D341Med (cell line): ENCODE data around the gene SEMA6A.
A peak's percentile ranks its signal among the peaks of the same experiment; 100 is the strongest.

Experiments used
- DNase-seq: peaks from one replicate; pipeline ENCODE4 v3.0.0; 2012; ENCODE audit warnings: low spot score

The SEMA6A gene, protein sequence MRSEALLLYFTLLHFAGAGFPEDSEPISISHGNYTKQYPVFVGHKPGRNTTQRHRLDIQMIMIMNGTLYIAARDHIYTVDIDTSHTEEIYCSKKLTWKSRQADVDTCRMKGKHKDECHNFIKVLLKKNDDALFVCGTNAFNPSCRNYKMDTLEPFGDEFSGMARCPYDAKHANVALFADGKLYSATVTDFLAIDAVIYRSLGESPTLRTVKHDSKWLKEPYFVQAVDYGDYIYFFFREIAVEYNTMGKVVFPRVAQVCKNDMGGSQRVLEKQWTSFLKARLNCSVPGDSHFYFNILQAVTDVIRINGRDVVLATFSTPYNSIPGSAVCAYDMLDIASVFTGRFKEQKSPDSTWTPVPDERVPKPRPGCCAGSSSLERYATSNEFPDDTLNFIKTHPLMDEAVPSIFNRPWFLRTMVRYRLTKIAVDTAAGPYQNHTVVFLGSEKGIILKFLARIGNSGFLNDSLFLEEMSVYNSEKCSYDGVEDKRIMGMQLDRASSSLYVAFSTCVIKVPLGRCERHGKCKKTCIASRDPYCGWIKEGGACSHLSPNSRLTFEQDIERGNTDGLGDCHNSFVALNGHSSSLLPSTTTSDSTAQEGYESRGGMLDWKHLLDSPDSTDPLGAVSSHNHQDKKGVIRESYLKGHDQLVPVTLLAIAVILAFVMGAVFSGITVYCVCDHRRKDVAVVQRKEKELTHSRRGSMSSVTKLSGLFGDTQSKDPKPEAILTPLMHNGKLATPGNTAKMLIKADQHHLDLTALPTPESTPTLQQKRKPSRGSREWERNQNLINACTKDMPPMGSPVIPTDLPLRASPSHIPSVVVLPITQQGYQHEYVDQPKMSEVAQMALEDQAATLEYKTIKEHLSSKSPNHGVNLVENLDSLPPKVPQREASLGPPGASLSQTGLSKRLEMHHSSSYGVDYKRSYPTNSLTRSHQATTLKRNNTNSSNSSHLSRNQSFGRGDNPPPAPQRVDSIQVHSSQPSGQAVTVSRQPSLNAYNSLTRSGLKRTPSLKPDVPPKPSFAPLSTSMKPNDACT

GRCh38 chr5:116574367-116575325 is at the start of gene SEMA6A:
Gene SEMA6A (minus strand): TSS chr5:116574823. CDS start chr5:116504944, 69,879 bp downstream.
- peak; percentile 87 for DNase-seq

DNA sequence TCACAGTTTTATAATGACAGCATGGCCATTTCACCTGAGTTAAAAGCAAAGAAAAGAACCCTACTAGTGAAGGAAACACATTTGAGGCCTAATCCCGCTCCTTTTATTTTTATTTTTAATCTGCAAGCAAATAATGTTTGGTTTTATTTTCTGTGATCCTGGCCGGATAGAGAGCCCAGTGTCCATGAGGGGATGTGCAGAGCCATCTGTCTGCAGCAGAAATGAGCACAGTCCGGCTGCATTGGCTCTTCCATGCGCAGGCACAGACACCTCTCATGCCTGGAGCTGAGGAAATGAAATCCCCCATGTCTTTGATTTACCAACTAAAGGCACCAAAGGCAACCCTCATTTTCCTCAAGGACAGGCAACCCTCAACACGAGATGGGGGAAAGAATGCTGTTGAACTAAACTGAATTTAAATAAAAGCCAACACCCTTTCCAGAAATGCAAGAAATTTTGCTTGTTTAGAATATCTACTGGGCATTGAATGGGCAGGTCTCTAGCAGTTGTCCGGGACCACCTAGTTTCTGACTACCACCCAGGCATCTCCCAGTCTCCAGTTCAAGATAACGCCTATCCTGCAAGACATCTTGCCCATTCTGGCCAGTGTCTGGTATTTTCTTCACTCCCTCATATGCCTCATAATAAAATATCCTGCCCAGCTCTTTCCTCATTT is 47.9 kb upstream of the SEMA6A start:
- DNase-seq: no peak

GRCh38 chr5:116621599-116621998 is 47.0 kb upstream of the SEMA6A start:
- no peak for DNase-seq

- no peak for DNase-seq
These were observed 42.3 kb upstream of the SEMA6A start for GRCh38 chr5:116616876-116617275.

DNA sequence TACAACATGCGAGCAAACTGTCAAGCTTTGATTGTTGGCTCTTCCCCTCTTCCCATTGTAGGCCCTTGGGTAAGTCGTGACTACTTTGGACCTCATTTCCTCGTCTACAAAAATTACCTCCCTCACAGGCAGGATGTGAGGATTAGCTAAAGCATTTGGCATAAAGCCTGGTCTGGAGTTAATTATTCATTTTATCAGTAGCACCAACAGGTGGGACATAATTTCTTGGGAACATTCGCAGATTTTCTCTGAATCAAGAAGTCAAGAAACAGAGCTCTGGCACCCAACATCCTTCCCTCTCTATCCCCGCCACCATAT is 39.9 kb upstream of the SEMA6A start:
- no peak for DNase-seq

DNA sequence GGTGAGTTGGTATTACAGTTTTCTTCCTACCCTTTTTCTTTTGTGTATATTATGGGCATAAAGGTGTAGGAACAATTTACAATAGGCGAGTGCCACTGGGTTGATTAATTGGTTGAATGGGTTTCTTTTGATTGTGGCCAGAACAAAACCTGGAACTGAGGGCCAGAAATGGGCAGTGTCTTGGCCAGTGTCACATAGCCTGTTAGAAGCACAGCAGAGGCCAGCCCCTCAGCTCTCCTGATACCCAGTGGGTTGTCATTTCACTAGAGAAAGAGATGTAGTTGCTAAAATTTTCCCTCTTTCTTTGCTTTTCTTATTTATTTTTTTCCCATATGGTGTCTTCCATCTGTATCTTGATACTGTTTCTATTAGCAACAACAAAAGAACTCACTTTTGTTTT is 38.8 kb upstream of the SEMA6A start:
- DNase-seq: no peak

- no peak for DNase-seq
These were observed 37.8 kb upstream of the SEMA6A start for GRCh38 chr5:116612431-116612830.

DNA sequence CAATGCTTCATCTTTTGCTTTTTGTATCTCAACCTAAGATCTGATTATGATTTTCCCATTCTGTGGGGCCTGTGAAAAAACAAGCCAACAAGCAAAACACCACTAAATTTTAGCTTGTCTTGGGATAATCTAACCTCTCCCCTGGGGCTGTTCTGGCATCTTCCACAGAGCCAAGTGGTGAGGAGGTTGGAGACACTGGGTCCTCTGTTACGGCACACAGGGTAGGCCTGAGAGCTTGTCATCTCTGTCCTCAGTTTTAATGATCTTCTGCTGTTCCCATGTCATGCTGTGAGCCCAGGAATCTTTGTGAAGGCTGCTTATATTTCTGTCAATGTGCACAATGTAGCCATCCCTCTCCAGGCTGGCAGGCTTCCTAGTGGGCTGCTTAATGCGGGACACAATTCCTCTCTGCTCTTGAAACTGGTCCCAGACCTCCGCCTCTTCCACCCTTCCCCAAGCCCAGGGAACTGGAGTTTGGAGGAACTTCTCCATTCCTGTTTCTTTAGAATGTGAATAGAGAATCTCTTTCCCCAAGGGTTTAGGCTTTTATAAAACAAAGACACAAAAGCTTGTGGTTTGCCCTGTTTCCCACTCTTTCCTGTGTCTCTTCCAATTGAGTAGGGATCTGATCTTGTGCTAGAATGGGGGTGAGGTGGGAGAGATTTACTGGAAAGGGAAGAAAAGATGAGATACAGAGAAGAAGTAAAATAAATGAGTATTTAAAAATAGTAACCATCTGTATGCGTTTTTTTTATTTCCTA is 30.9 kb upstream of the SEMA6A start:
- DNase-seq: no peak

DNA sequence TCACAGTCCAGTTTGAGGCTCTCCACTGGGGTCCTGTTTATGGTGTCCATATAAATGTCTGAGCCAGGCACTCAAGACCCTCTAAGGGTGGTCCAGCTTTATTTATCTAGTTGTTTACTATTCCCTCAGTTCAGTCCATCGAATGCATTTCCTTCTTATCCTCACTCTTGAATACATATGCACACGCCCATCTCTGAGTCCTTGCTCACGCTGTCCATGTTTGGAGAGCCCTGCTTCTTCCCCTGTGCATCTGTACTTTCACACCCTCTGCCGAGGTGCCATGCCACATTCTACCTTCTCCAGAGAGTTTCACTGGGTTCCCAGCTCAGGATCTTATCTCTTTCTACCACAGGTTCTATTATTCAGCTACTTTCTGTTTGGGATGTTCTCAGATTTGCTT is 30.2 kb upstream of the SEMA6A start:
- DNase-seq: no peak

GRCh38 chr5:116600876-116601275 is 26.3 kb upstream of the SEMA6A start:
- no peak for DNase-seq

DNA sequence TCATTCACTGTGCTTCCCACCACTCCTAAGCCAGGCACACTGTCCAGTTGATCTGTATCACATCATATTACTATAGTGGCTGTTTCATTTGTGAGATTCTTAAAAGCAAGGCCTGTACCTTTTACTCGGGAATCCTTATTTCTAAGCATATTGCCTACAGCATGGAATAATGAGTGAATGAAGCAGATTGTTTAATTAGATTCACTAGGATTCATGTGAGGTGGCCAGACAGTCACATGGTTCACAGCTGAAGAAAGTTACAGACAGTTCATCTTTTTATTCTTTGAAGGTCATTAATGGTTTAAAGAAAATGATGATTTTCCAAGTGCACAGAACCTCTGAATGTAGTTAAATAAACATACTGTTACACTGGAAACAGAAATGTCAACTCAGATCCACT is 24.3 kb upstream of the SEMA6A start:
- DNase-seq: no peak

DNA sequence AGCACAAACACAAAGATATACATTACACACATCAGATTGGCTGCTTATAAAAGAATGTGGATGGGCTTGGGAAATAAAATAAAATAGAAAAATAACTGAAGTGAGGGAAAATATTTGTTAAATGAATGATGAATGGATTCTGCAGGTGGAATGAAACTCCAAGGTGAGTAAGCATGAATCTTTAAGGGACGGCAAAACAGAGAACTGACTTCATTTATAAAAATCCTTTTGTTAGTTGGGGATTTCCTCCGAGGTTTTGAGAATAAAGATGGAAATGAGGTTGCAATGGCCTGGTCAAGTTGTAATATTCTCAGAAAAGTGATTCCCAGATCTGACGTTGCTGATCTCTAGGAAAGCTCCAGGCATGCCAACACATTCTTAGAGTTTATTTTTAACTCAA is 20.9 kb upstream of the SEMA6A start:
- DNase-seq: no peak

DNA sequence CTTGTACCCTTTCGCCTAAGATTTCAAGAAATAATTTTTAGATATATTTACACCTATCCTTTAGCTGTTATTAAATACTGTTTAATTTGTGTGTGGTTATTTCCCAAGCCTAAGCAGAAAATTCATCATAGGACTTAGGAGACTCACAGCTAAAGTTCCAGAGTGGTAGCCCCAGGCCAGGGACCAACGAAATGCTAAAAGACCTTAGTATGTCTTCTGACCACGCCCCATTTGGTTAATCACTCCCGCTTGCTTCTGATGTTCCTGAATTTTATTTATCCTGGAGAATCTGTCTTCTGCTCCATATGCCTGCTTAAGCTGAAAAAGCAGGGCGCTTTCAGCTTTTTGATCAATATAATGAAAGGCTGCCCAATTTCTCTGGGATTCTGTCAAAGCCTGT is 18.7 kb upstream of the SEMA6A start:
- DNase-seq: no peak

DNA sequence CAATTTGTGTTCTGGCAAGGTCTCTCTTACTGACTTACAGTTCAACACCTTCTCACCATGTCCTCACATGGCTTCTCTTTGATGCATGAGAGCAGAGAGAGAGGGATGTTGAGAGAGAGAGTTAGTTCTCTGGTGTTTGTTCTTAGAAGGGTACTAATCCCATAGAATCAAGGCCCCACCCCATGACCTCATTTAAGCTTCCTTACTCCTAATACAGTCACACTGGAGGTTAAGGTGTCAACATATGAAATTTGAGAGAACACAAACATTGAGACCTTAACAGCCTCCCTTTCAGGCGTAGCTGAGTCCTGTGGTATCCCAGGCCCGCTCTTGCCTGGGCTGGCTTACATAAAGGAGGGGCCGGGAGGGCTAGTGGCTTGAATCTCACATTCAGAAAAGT is 10.6 kb upstream of the SEMA6A start:
- no peak for DNase-seq

DNA sequence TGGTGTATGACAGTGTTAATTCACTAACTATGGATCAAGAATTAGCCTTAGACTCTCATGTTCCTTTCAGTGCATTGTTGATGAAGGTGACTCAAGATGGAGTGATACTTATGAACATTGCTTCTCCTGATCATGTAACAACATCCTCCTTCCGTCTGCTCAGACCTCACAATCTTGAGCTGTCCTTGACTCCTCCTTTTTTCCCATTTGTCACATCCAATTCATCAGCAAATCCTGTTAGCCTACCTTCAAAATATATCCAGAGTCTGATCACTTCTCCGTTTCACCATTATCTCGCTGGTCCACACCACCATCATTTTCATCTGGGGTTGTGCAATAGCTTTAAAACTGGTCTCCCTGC is 9.2 kb upstream of the SEMA6A start:
- no peak for DNase-seq

DNA sequence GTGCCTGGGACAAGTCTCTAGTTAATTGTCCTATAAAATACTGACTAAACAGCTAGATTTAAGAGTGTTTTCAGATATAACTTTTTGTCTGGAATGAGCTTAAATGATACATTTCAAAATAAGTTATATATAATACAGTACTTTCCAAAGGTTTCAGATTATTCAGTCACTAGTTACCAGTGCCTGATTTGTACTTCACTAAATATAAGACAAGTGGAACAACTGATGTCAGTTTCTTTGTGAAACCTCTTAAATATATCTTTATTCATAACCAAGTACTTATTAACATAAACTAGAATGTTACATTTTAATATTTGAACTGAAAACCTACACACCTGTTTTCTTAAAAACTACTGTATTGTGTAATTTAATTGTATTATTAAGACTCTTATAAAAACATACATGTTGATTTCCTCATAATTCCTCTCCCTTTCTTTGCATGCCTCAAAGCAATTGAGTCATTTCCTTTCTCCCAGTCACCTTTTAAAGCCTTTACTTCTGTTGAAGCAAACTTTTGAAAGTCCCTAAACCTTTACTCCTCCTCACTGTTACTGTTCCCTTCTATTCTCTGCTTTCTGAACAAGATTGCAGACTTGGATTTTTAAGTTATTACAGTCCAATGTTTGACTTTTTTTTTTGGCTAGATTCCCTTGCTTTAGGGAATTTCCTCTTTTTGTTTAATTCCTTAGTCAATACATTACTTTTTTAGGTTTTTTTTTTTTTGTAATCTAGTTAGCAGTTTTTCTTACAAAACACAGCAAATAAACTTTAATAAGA is 8.7 kb upstream of the SEMA6A start:
- no peak for DNase-seq

DNA sequence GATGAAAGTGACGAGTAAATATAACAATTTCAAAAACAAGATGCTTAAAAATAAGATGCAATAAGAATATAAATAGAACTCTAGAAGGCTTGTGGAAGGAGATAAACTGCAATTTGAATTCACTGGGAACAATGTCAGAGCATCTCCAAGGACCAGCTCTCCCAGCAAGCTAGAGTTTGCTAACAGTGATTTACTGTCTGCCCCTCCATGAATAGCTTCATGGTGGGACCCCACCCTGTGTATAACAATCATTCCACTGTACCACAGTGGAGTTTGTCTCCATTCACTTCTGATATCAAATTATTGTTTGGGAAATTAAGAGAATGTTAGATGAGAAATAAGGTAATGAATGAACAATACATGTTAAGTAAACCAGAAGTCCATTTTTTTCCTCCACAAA is 7.3 kb upstream of the SEMA6A start:
- DNase-seq: no peak

- DNase-seq: no peak
These were observed 4.5 kb upstream of the SEMA6A start for GRCh38 chr5:116579144-116579543.

GRCh38 chr5:116578676-116579075 is 4.1 kb upstream of the SEMA6A start:
- no peak for DNase-seq
